NOMO-1 (cell line): ENCODE results near the gene CLCA2.

Experiments
- DNase-seq, 2 experiments: peaks; one replicate each; lab custom pipeline; 2025; ENCODE audit not compliant: unreplicated experiment in 2 of 2; lab: John Stamatoyannopoulos, UW

Gene CLCA2, protein sequence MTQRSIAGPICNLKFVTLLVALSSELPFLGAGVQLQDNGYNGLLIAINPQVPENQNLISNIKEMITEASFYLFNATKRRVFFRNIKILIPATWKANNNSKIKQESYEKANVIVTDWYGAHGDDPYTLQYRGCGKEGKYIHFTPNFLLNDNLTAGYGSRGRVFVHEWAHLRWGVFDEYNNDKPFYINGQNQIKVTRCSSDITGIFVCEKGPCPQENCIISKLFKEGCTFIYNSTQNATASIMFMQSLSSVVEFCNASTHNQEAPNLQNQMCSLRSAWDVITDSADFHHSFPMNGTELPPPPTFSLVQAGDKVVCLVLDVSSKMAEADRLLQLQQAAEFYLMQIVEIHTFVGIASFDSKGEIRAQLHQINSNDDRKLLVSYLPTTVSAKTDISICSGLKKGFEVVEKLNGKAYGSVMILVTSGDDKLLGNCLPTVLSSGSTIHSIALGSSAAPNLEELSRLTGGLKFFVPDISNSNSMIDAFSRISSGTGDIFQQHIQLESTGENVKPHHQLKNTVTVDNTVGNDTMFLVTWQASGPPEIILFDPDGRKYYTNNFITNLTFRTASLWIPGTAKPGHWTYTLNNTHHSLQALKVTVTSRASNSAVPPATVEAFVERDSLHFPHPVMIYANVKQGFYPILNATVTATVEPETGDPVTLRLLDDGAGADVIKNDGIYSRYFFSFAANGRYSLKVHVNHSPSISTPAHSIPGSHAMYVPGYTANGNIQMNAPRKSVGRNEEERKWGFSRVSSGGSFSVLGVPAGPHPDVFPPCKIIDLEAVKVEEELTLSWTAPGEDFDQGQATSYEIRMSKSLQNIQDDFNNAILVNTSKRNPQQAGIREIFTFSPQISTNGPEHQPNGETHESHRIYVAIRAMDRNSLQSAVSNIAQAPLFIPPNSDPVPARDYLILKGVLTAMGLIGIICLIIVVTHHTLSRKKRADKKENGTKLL

DNA sequence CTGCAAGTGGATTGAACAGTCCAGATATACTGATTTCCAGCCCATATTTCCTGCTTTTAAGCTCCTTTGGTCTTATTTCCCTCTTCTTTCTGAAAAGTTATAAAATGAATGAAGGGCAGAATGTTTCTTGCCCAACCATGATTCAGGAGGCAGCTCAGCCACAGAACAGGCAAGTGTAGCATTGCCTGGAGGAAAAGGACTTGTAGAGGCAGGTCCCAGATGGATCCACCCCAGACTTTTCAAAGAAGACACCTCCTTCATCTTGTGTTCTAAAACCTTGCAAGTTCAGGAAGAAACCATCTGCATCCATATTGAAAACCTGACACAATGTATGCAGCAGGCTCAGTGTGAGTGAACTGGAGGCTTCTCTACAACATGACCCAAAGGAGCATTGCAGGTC lies at the start of gene CLCA2:
Gene CLCA2 (plus strand): TSS at position 299 of the 400 bp plus-strand sequence. CDS start 77 bp downstream, at position 376.
- DNase-seq, result no peak

DNA sequence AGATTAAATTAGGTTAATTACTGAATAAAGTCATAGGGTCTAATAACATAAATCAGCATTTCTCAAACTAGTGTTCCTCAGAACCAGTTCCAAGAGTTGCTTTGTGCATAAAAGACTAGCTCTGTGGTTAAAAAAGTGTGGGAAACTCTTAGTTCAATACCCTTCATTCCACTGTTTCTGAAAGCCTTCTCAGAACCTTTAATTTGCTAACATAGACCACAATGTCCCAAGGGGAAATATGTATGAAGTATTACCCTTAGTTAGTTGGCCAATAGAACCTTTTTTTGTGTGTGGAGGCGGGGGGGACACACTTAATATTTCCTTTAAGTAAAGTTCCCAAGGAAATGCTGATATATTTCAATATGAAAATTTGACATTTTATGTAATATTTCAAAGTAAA lies 48.3 kb upstream of the CLCA2 start:
- no peak for DNase-seq

DNA sequence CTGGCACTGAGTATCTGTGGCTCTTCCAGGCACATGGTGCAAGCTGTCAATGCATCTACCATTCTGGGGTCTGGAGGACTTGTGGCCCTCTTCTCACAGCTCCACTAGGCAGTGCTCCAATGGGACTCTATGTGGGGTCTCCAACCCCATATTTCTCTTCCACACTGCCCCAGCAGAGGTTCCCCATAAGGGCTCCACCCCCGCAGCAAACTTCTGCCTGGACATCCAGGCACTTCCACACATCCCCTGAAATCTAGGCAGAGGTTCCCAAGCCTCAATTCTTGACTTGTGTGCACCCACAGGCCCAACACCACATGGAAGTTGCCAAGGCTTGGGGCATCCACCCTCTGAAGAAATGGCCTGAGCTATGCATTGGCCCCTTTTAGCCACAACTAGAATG lies 46.6 kb upstream of the CLCA2 start:
- DNase-seq, result no peak

DNA sequence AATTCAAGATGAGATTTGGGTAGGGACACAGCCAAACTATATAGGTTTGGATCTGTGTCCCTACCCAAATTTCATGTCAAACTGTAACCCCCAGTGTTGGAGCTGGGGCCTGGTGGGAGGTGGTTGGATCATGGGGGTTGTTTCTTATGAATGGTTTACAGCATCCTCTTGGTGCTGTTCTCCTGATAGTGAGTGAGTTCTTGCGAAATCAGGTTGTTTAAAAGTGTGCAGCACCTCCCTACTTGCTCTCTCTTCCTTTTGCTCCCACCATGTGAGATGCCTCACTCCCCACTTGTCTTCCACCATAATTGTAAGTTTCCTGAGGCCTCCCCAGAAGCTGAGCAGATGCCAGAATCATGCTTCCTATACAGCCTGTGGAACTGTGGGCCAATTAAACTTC lies 45.2 kb upstream of the CLCA2 start:
- DNase-seq, result no peak

DNA sequence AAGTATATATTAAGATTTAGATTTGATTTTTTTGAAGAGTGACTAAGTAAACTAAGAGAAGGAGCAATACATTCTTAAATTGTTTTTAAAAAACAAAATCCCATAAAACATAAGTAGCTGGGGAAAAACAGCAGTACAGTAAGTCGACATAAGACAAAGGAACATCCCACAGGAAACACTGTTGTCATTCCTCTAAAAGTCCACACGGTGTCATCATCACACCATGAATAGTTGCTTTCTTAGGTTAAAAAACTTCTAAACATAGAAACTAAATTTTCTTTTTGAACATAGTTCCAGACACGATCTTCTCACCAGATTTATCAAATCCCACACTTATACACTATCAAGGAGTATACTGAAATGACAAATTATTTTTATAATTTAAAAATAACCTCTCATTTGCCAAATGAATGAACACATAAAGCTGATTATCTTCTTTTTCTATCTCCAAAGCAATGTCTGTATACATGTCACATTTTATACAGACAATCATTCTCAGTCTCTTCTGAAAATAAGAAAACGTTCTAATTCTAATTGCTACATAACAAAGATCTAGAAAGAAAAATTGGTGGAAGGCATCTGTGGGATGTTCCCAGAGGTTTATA lies 43.6 kb upstream of the CLCA2 start:
- DNase-seq, result peak; percentile 5 to 55

DNA sequence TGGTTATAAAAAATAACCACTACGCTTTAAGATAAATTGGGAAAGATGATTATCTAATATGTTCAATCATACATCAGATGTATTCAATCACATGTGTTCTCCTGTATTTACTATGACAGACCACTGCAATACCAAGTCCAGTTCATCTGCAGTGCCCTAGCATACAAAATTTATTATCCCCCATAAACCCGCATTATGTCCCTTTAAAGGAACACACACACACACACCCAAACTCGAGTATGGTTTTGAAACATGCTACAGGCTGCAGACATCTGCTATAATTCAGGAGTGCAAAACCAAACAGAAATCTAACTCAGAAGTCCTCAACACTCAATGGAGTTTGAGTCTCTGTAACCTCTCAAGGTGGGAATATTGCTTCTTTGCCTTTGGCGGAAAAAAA lies 42.7 kb upstream of the CLCA2 start:
- DNase-seq, result no peak

DNA sequence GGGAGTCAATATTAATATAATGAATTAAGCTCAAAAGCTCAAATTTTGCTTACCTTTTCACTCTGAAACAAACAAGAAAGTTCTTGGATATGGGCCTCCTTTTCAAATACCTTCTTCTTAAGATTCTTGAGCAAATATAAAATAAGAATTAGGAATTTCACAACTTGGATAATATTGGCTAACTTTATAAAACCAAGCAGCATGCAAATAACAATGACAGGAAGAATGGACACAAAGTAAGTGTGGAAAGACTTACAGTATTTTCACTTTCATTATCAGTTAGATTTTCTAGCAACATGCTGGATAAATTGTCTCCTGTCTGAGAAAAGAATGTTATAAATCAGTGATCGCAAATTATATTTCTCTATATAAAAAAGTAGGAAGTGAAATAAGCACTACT lies 41.1 kb upstream of the CLCA2 start:
- peak in 1 of 2 experiments; percentile 4 for DNase-seq

DNA sequence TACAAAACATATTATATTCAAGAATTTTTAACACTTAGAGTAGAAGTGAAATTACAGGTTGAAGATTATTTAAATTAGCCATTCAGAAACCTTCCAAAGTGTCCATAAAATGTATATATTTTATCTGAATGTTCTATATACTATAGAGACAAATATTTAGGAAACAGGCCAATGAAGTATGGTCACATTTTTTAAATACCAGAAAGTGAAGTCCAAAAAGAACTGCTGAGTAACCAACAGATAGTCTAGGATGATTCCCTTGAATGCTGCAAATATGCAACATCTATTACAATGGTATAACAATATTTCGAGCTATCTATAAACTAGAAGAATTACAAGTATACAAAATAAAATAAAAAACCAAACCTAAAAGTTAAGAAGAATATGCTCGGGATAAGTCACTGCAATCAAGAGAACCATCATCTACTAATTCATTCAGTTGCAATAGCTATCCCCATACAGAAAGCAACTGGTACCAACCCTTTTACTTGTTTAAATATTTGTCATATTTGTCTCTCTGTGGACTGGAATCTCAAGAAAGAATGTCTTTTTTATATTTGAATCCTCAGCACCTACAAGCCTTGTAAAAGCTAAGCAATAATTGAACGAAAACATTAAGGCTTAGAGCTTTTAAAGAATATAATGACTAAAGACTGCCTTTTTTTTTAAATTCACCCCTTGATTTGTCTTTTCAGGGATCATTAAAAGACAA lies 35.9 kb upstream of the CLCA2 start:
- DNase-seq, result no peak

DNA sequence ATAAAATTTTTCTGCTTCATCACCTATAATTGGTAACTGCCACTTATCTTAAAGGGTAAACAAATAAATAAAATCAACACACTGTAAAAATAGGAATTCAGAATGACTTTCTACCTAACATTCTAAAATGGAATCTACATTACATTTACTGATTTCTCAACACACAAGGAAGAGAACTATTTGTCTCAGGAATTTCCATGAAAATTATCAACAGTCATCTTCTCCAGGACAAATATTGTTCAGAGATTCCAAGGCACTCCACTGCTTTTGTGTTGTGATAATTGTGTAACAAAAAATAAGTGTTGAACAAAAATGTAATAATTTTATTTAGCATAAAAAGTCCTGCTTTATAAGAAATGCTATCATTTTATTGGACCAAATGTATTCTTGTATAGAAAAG lies 35.2 kb upstream of the CLCA2 start:
- DNase-seq, result no peak

DNA sequence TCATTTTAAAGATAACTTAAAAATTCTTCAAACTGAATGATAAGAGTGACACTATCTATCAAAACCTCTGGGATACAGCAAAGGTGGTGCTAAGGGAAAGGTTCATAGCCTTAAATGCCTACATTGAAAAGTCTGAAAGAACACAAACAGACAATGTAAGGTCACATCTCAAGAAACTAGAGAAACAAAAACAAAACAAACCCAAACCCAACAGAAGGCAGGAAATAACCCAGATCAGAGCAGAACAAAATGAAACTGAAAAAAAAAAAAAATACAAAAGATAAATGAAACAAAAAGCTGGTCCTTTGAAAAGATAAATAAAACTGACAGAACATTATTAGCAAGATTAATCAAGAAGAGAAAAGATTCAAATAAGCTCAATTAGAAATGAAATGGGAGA lies 34.7 kb upstream of the CLCA2 start:
- no peak for DNase-seq

DNA sequence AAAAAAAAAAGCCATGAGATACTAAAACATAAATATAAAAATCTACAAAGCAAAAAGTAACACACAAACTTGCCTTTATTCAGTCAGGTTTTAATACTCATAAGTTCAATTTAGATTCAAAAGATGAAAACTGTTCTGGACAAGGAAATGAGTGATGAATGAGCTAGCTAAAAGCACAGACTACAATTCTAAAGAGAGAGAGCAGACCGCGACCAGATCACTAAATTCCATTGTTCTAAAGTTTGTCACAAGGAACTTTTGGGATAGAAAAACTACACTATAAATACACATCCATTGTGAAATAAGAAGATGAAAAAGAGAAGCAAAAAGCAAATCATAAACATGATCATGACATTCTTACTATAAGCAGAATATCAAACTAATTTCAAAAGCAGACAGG lies 29.6 kb upstream of the CLCA2 start:
- DNase-seq, result no peak

DNA sequence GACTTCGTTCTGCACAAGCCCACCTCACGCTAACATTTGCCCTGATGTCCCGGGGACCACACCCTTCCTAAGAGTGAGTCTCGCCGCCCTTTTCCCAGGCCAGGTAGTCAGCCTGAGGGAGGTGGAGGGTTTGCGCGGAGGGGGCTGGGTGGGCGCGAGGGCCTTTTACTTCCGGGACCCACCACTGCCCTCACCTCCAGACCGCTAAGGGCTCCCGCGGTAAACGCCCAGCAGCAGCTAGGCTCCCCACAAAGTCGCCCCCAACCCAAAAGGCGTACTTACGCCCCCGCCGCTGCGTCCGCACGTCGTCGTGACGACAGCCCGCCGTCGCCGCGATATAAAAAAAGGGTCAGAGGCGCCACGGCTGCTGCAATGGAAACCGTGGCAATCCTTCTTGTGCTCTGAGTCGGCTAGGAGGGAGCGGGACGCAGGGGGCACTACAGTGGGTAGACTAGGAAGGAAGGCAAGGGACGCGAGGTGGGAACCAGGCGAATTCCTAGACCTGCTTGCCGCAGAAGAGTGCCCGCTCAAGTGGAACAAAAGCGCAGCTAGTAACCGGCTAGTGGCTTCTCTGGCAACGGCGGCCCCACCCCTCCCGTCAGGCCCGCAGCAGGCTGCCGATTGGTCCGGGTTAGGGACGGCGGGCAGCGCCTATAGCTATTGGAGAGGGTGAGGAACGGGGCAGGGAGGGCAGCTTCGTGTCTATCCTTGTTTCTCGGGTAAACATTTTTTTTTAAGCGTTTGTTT lies 28.0 kb upstream of the CLCA2 start, which contains the start of gene ODF2L:
Gene ODF2L (minus strand): TSS at position 573 of the 747 bp plus-strand sequence. CDS start 9,296 bp downstream, outside the sequence.
- peak; percentile 88 to 90 for DNase-seq

DNA sequence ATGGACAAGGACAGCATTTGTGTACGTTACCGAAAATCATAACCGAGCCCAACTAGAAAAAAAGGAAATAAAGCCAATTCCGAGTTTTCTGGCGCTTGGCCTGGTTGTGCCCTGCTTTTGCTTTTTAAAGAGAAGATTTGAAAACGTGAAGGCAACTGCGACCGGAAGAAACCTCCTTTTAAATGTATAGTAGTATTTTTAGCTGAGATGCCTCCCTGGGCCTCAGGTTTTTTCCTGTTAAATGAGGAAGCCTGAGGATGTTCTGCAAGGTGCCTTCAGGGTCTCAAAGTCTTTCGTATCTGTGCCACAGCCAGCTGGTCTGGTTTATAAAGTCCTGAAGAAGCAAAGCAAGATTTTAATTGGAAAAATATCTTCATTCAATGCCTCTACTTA lies 27.5 kb upstream of the CLCA2 start:
- DNase-seq, result peak; percentile 67 to 72

DNA sequence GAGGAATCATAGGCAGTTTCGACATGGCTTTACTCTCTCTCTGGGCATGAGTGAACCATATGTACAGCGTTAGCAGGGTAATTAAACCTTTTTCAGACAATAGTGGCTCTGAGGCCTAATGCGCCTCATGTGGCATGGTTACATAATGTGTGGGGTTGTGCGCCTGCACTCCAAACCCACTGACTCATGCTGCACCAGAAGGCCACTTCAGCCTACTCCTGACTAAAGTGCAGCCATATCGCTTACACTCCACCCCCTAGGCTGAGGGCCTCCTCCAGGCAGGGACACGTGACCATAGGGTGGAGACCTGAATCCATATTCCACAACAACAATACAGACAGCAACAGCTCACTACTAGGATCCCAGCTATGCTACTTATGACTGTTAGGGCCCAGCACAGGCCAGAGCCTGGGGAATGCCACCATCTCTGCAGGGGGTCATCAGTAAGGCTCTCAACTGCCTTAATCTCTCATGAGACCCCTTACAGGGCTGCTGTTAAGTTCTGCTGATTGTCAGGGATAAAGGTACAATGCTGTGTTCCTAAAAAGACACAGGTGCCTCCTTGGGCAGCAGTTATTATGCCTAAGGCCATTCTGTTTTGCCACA lies 14.5 kb upstream of the CLCA2 start:
- DNase-seq, result peak; percentile 54 to 69

DNA sequence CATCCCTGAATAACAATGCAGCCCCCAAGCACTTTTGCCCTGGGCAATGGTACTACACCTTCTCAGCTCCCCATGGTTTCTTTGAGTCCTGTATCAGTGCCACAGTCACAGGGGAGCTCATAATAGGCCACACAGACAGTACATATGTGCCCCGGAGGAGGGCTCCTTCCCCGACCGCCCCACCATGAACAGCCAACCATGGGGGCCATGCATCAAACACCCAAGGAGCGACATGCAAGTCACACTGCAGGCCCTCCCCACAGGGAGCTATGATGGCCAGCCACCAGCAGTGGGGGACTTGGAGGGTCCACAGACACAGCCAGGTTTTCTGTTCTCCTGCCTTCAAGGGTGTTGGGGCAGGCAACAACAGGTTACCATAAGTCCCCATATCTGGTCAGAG lies 13.1 kb upstream of the CLCA2 start:
- DNase-seq, result no peak

DNA sequence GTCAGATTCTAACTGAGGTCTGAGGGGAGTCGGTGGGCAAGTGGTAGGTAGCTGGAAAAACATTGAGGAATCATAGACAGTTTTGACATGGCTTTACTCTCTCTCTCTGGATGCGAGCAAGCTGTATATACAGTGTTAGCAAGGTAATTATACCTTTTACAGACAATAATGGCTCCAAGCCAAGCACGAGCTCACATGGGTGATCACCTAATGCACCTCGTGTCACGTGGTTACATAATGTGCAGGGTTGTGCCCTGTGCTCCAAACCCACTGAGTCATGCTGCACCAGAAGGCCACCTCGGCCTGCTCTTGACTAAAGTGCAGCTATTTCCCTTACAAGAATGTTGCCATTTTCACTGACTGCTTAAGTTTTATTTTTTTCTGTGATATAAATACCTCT lies 7.6 kb upstream of the CLCA2 start:
- DNase-seq, result no peak

DNA sequence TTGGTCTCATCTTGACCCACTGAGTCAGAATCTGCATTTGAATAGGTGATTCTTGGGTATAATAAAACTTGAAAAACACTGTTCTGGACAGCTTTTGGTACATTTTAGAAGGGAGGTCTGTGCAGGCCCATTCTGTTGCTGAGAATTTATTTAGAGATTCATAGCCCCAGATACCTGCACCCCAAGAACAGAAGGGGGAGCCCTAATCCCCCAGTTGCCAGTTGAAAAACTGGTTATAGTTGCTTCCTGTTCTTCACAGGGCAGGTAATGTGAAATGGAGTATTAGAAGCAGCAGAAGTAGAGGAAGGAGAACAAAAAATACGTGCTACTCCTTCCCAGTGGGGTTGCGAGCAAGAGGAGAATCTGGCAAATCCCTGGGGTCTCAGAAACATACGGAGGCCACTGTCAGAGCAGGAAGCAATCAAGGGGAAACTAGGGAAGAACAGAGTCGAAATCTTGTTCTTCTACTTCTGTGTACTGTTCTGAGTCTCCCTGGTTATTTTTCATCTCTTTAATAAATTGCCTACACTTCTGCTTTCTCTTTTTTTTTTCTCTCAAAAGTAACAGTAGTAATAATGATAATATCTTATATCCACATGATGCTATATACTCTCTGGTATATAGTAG lies 4.6 kb upstream of the CLCA2 start:
- peak; percentile 46 to 64 for DNase-seq

DNA sequence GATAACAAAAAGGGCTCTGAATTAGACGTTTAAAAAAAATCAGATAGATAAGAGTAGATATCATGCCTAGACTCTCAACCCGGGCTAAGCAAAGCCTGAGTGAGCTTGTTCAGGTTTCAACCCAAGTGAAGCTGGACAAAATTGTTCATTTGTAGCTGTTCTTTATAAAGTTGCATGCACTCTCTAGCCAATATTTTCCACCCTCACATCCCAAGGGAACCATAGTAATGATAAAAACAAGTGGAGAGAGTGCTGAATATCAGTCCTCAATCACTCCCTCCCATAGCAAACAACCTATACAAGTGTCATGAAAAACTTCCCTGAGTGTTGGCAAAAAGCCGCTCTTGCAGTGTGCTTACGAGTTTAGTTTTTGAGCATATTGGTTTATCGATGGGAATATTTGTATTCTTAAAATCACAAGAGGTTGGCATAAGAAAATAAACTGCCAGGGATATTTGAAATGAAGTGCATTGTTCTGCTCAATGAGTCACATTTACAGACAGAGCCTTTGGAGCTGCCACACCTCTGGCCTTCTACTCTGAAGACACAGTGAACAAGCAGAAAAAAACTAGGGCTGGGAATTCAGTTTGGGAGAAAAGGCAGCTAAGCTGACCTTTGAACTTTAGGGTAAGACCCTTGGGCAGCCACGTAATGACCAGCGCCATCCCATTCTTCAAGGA lies 2.2 kb upstream of the CLCA2 start:
- DNase-seq, result no peak
